Activated B cell treated with CpG ODN at 0.5 μM for 24 hours (primary cell): ENCODE results near the gene LAMC3. TPM values are rescaled to one million over a fixed set of nuclear protein-coding genes. Genes with fewer than 3 reads are reported as not detected.

Source experiments
- ATAC-seq: fragments of 200-7000 bp; cut with Tn5 transposase; one replicate; pipeline ENCODE4 v1.10.0; 2021; ENCODE audit warnings: low read depth, mild to moderate bottlenecking, moderate library complexity
- CTCF ChIA-PET: fragments of 350-600 bp; sonication (Branson Sonifier 250); formaldehyde crosslinking; loops from one replicate; lab custom pipeline; 2021; ENCODE audit warnings: antibody characterized with exemption; lab: Charles Lee
- POLR2A ChIA-PET: fragments of 350-600 bp; sonication (Branson Sonifier 250); formaldehyde crosslinking; loops from one replicate; lab custom pipeline; 2021; ENCODE audit warnings: antibody characterized with exemption; lab: Charles Lee
- DNase-seq: peaks from one replicate; pipeline ENCODE4 v3.0.0; 2022
- H3K27ac Mint-ChIP-seq: one replicate; pipeline ENCODE4 v1.8.0; 2020; ENCODE audit warnings: mixed read lengths
- H3K27me3 Mint-ChIP-seq: one replicate; pipeline ENCODE4 v1.8.0; 2021; ENCODE audit warnings: mixed read lengths
- H3K36me3 Mint-ChIP-seq: one replicate; pipeline ENCODE4 v1.8.0; 2021; ENCODE audit warnings: low read depth, mixed read lengths
- H3K4me1 Mint-ChIP-seq: one replicate; pipeline ENCODE4 v1.8.0; 2021; ENCODE audit warnings: mixed read lengths
- H3K4me3 Mint-ChIP-seq: one replicate; pipeline ENCODE4 v1.8.0; 2020; ENCODE audit warnings: mild to moderate bottlenecking, mixed read lengths
- H3K9me3 Mint-ChIP-seq: one replicate; pipeline ENCODE4 v1.8.0; 2020; ENCODE audit warnings: mixed read lengths
- intact Hi-C: fragments of 100-400 bp; cut with micrococcal nuclease; formaldehyde crosslinking; loops from one replicate; pipeline ENCODE4 v1.15.1; 2024
- total RNA-seq: library from RNA; stranded (reverse); gene quantifications from 2 replicates; pipeline ENCODE4 v1.2.3, GENCODE V29; 2022
- TF ChIP-seq, protein P1 (sequence below): fragments of 200-600 bp; IDR thresholded peaks from one replicate; pipeline ENCODE4 v1.8.0; 2022; ENCODE audit warnings: antibody characterized with exemption, mild to moderate bottlenecking

The LAMC3 gene
- total RNA-seq, 1 donor from 2014 or later, result not detected

DNA sequence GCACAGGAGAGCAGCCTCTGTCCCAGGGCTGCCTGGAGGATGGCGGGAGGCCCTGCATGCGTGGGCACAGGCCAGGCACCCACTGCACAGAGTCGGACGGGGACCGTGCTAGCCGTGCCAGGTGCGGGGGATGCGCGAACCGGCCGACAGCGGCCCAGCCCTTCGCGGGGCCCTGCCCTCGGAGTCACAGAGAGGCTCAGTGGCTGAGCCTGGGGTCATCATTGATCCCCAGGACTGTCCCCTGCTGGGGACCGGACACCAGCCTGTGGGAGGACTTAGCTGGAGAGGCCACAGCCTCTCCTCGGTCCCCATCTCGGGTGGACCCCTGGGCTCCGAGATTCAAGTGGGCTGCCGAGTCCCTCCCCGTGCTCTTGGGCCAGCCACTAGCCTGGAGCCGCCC, 19.1 kb upstream of the LAMC3 start:
- no peak for ATAC-seq
- H3K27me3 Mint-ChIP-seq, result peaks cover 4% of the 10 kb centered on the region
- H3K4me1 Mint-ChIP-seq, result no peaks in the 10 kb centered on the region
- POLR2A ChIA-PET, result no interaction called here
- TF ChIP-seq, protein P1, sequence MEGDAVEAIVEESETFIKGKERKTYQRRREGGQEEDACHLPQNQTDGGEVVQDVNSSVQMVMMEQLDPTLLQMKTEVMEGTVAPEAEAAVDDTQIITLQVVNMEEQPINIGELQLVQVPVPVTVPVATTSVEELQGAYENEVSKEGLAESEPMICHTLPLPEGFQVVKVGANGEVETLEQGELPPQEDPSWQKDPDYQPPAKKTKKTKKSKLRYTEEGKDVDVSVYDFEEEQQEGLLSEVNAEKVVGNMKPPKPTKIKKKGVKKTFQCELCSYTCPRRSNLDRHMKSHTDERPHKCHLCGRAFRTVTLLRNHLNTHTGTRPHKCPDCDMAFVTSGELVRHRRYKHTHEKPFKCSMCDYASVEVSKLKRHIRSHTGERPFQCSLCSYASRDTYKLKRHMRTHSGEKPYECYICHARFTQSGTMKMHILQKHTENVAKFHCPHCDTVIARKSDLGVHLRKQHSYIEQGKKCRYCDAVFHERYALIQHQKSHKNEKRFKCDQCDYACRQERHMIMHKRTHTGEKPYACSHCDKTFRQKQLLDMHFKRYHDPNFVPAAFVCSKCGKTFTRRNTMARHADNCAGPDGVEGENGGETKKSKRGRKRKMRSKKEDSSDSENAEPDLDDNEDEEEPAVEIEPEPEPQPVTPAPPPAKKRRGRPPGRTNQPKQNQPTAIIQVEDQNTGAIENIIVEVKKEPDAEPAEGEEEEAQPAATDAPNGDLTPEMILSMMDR, result no peak
- intact Hi-C loops, result no loop called here
- no peak for DNase-seq
- no peaks in the 10 kb centered on the region for H3K9me3 Mint-ChIP-seq
- CTCF ChIA-PET, result no interaction called here
- H3K27ac Mint-ChIP-seq, result no peak overlapping the region
- no peak overlapping the region for H3K4me3 Mint-ChIP-seq
- H3K36me3 Mint-ChIP-seq, result no peaks in the 10 kb centered on the region

GRCh38 chr9:130990306-130990977, 18.5 kb upstream of the LAMC3 start:
- DNase-seq, result no peak
- no peaks in the 10 kb centered on the region for H3K9me3 Mint-ChIP-seq
- ChIA-PET CTCF (no interaction called here), POLR2A (no interaction called here)
- no peak overlapping the region for H3K4me3 Mint-ChIP-seq
- TF ChIP-seq, protein P1, result no peak
- no peak for ATAC-seq
- intact Hi-C loops, result no loop called here
- H3K27ac Mint-ChIP-seq, result no peak overlapping the region
- H3K4me1 Mint-ChIP-seq, result no peaks in the 10 kb centered on the region
- peaks cover 5% of the 10 kb centered on the region for H3K27me3 Mint-ChIP-seq
- H3K36me3 Mint-ChIP-seq, result no peaks in the 10 kb centered on the region

DNA sequence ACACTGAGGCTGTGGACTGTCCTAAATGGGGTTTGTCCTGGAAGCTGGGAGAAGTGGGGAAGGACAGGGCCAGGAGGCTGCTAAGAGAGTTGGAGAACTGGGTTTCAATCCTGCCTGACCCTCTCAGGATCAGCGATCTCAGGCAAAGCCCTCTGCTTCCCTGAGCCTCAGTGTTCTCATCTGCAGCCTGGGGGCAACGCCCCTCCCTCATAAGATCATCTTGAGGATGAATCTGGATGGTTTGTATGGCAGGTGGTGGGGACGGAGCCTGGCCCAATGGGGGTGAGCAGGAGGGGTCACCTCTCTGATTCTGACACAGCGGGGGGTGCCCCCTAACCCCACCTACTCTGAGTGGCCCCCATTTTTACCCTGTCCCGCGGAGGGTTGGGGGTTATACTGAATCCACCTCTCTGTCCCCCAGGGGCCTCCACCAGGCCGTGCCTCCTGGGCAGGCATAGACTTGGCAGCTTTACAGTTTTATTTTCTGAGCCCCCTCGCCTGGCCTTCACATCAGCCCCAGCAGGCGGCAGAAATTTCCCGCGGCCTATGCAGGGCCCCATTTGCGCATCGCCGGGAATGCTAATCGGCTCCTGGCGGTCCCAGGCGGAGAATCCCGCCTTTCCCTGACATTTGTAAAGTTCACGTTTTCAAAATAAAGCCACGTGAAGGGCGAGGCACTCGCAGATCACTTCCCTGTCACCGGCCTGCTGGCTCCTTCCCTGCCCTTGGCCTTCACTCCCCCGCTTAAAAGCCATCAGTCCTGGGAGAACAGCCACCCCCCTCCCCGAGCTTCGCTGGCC, 17.8 kb upstream of the LAMC3 start:
- TF ChIP-seq, protein P1, result no peak
- no peak overlapping the region for H3K4me3 Mint-ChIP-seq
- CTCF ChIA-PET, result no interaction called here

DNA sequence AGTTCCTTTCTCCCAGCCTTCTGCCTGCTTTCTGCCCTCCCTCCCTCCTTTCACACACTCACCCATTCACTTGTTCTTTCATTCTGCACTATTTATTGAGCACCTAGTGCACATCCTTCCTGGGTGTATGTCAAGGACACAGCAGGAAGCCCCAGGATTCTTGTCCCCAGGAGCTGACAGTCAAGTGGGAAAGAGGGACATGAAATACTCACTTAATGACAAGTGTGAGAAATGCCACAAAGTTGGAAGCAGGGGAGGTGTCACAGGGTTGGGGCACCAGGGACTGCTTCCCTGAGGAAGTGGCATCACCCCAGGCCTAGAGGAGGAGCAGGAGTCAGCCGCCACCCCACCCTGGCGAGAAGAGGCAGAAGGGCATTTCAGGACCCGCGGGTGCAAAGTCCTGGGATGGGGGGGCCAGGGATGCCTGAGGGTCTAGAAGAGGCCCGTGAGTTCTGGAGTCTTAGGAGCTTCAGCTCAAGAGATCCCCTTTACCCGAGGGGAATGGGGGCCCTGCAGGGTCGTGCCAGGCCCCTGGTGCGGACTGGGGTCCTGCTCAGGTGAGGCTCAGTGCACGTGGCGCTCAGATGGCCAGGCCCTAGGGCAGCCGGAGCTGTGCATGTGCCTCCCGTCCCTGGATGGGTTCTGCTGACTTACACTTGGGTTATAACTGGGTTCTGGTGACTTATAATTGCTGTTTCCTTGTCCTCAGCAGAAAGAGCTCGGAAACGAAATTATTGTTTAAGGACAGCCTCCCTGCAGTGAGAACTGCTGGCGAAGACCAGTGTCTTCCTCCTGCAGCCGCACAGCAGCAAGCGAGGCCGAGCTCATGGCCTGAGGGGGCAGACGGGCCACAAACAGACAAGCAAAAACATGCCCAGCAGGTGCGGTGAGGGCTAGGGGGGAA, 16.9 kb upstream of the LAMC3 start:
- intact Hi-C loops, result no loop called here
- Mint-ChIP-seq H3K27ac (no peak overlapping the region), H3K4me1 (no peaks in the 10 kb centered on the region), H3K27me3 (peaks cover 5% of the 10 kb centered on the region), H3K9me3 (no peaks in the 10 kb centered on the region), H3K4me3 (no peak overlapping the region), H3K36me3 (no peaks in the 10 kb centered on the region)
- ChIA-PET CTCF (no interaction called here), POLR2A (no interaction called here)
- ATAC-seq (no peak), DNase-seq (no peak)
- TF ChIP-seq, protein P1, result no peak

More for the DNA sequence above, 17.8 kb upstream of the LAMC3 start:
- Mint-ChIP-seq H3K36me3 (no peaks in the 10 kb centered on the region), H3K27ac (no peak overlapping the region), H3K9me3 (no peaks in the 10 kb centered on the region), H3K4me1 (no peaks in the 10 kb centered on the region), H3K27me3 (peaks cover 5% of the 10 kb centered on the region)
- DNase-seq (no peak), ATAC-seq (no peak)
- POLR2A ChIA-PET, result no interaction called here
- intact Hi-C loops, result no loop called here

GRCh38 chr9:130992682-130993032, 16.3 kb upstream of the LAMC3 start:
- ATAC-seq (no peak), DNase-seq (no peak)
- intact Hi-C loops, result no loop called here
- H3K9me3 Mint-ChIP-seq, result no peaks in the 10 kb centered on the region
- no peaks in the 10 kb centered on the region for H3K4me1 Mint-ChIP-seq
- H3K27ac Mint-ChIP-seq, result no peak overlapping the region
- TF ChIP-seq, protein P1, result no peak
- no peak overlapping the region for H3K4me3 Mint-ChIP-seq
- ChIA-PET POLR2A (no interaction called here), CTCF (no interaction called here)
- H3K27me3 Mint-ChIP-seq, result peaks cover 5% of the 10 kb centered on the region
- no peaks in the 10 kb centered on the region for H3K36me3 Mint-ChIP-seq
